ENCODE data around the gene GALNT9. TPM values are rescaled to one million over a fixed set of nuclear protein-coding genes. Genes with fewer than 3 reads are reported as not detected.
A peak's percentile ranks its signal among the peaks of the same experiment; 100 is the strongest.

The GALNT9 gene
- total and polyA plus RNA-seq, 2 experiments from 2014 or later: 3.9 to 4.7 TPM

- no peak for DNase-seq (ENCODE audit: low spot score)
- 62% methylated on average over 22 of the region's 23 CpGs for WGBS (ENCODE audit: low lambda C conversion rate, missing lambda C conversion rate)
- Histone ChIP-seq H3K79me2 (no peaks in the 10 kb centered on the region), H4K20me1 (ENCODE audit: insufficient read depth, poor library complexity, severe bottlenecking) (no peaks in the 10 kb centered on the region), H3K9me3 (ENCODE audit: low read depth) (no peaks in the 10 kb centered on the region), H3K27me3 (peaks cover 6% of the 10 kb centered on the region), H3K27ac (no peak overlapping the region), H2AFZ (no peak overlapping the region), H3K4me1 (ENCODE audit: insufficient read depth) (no peaks in the 10 kb centered on the region), H3K9me2 (replicated peaks; ENCODE audit: insufficient read depth) (no peaks in the 10 kb centered on the region), H3K36me3 (replicated peaks; ENCODE audit: insufficient read depth, low read depth) (no peaks in the 10 kb centered on the region), H3K4me3 (no peak overlapping the region), H3K4me2 (no peak overlapping the region)
- TF ChIP-seq CTCF (IDR thresholded peaks at IDR 0.05; ENCODE audit: poor library complexity) (no peak), EZH2 (IDR thresholded peaks at IDR 0.05; ENCODE audit: borderline replicate concordance) (no peak), EZH2phosphoT487 (IDR thresholded peaks at IDR 0.05; ENCODE audit: low read depth, severe bottlenecking, unreplicated experiment) (no peak)
These were observed 14.1 kb upstream of the GALNT9 start for GRCh38 chr12:132343294-132344004.

GRCh38 chr12:132342251-132343227 lies 13.2 kb upstream of the GALNT9 start:
- Histone ChIP-seq H4K20me1 (ENCODE audit: insufficient read depth, poor library complexity, severe bottlenecking) (no peaks in the 10 kb centered on the region), H3K79me2 (no peaks in the 10 kb centered on the region), H3K27ac (no peak overlapping the region), H3K4me1 (ENCODE audit: insufficient read depth) (no peaks in the 10 kb centered on the region), H3K4me3 (no peak overlapping the region), H2AFZ (no peak overlapping the region), H3K36me3 (replicated peaks; ENCODE audit: insufficient read depth, low read depth) (no peaks in the 10 kb centered on the region), H3K4me2 (no peak overlapping the region), H3K9me2 (replicated peaks; ENCODE audit: insufficient read depth) (no peaks in the 10 kb centered on the region), H3K27me3 (peaks cover 6% of the 10 kb centered on the region), H3K9me3 (ENCODE audit: low read depth) (no peaks in the 10 kb centered on the region)
- no peak for DNase-seq (ENCODE audit: low spot score)
- WGBS (ENCODE audit: low lambda C conversion rate, missing lambda C conversion rate): 57% methylated on average over 24 of the region's 24 CpGs
- no peak for TF ChIP-seq EZH2 (IDR thresholded peaks at IDR 0.05; ENCODE audit: borderline replicate concordance)
- TF ChIP-seq CTCF (IDR thresholded peaks at IDR 0.05; ENCODE audit: poor library complexity): peak; percentile 26
- TF ChIP-seq EZH2phosphoT487 (IDR thresholded peaks at IDR 0.05; ENCODE audit: low read depth, severe bottlenecking, unreplicated experiment): no peak

- TF ChIP-seq EZH2phosphoT487 (IDR thresholded peaks at IDR 0.05; ENCODE audit: low read depth, severe bottlenecking, unreplicated experiment): no peak
- TF ChIP-seq EZH2 (IDR thresholded peaks at IDR 0.05; ENCODE audit: borderline replicate concordance): no peak
- no peak for TF ChIP-seq CTCF (IDR thresholded peaks at IDR 0.05; ENCODE audit: poor library complexity)
- H3K9me3 ChIP-seq (ENCODE audit: low read depth): no peaks in the 10 kb centered on the region
- H2AFZ ChIP-seq: no peak overlapping the region
- H3K79me2 ChIP-seq: no peaks in the 10 kb centered on the region
- no peak for DNase-seq (ENCODE audit: low spot score)
- H3K4me2 ChIP-seq: no peak overlapping the region
- no peaks in the 10 kb centered on the region for H4K20me1 ChIP-seq (ENCODE audit: insufficient read depth, poor library complexity, severe bottlenecking)
- H3K9me2 ChIP-seq (replicated peaks; ENCODE audit: insufficient read depth): no peaks in the 10 kb centered on the region
- H3K4me1 ChIP-seq (ENCODE audit: insufficient read depth): no peaks in the 10 kb centered on the region
- WGBS (ENCODE audit: low lambda C conversion rate, missing lambda C conversion rate): 85% methylated on average over 32 of the region's 40 CpGs
- no peak overlapping the region for H3K27ac ChIP-seq
- H3K36me3 ChIP-seq (replicated peaks; ENCODE audit: insufficient read depth, low read depth): no peaks in the 10 kb centered on the region
- H3K27me3 ChIP-seq: peaks cover 6% of the 10 kb centered on the region
- H3K4me3 ChIP-seq: no peak overlapping the region
These were observed 12.1 kb upstream of the GALNT9 start for GRCh38 chr12:132341318-132342050.

All from hepatocyte (in vitro differentiated cells).